Measurements from ENCODE around the gene SLC22A6. TPM values are rescaled to one million over a fixed set of nuclear protein-coding genes. Genes with fewer than 3 reads are reported as not detected.

SLC22A6 gene
- total RNA-seq, 4 donors from 2014 or later: not detected

- no peak for DNase-seq (ENCODE audit: low spot score)
- TF ChIP-seq CTCF (IDR thresholded peaks at IDR 0.05): no peak
- no peak for ATAC-seq (ENCODE audit: low FRiP score)
These were observed 34.7 kb upstream of the SLC22A6 start for GRCh38 chr11:63019506-63019905.

GRCh38 chr11:63017306-63017974 is 32.7 kb upstream of the SLC22A6 start:
- DNase-seq (ENCODE audit: low spot score): no peak
- no peak for ATAC-seq (ENCODE audit: low FRiP score)
- TF ChIP-seq CTCF (IDR thresholded peaks at IDR 0.05): no peak

GRCh38 chr11:63015521-63016215 is 30.9 kb upstream of the SLC22A6 start, which contains the start of gene SLC22A8:
TSS of gene SLC22A8 (minus strand) at chr11:63015841. CDS start at chr11:63014958, 883 bp downstream.
- ATAC-seq (ENCODE audit: low FRiP score) (no peak), DNase-seq (ENCODE audit: low spot score) (no peak)
- TF ChIP-seq CTCF (IDR thresholded peaks at IDR 0.05): no peak

- ATAC-seq (ENCODE audit: low FRiP score) (no peak), DNase-seq (ENCODE audit: low spot score) (no peak)
- TF ChIP-seq CTCF (IDR thresholded peaks at IDR 0.05): no peak
These were observed 29.8 kb upstream of the SLC22A6 start for GRCh38 chr11:63014408-63015055.

GRCh38 chr11:63012839-63013238 is 28.1 kb upstream of the SLC22A6 start:
- ATAC-seq (ENCODE audit: low FRiP score) (no peak), DNase-seq (ENCODE audit: low spot score) (no peak)
- no peak for TF ChIP-seq CTCF (IDR thresholded peaks at IDR 0.05)

GRCh38 chr11:63012430-63012829 is 27.7 kb upstream of the SLC22A6 start:
- ATAC-seq (ENCODE audit: low FRiP score): no peak
- TF ChIP-seq CTCF (IDR thresholded peaks at IDR 0.05): no peak
- DNase-seq (ENCODE audit: low spot score): no peak

Measured in omental fat pad (tissue), 4 donors.